Ovary (tissue), 9 donors: ENCODE data around the gene KCND3. TPM values are rescaled to one million over a fixed set of nuclear protein-coding genes. Genes with fewer than 3 reads are reported as not detected.

Experiments used
- DNase-seq, 5 donors: peaks; one replicate each; pipeline ENCODE4 v3.0.0-alpha.2; 2019 to 2020
- H3K27ac ChIP-seq, 2 donors: fragments of 200-600 bp; one replicate each; pipeline versions ENCODE4 v1.5.1 to v1.8.0; 2019 to 2022
- H3K27me3 ChIP-seq: fragments of 200-600 bp; one replicate; pipeline ENCODE4 v1.8.0; 2022
- H3K36me3 ChIP-seq: fragments of 200-600 bp; sonication (generic); one replicate; pipeline ENCODE4 v1.5.1; 2019
- H3K4me1 ChIP-seq: one replicate; pipeline ENCODE4 v1.8.1; 2013; ENCODE audit warnings: mild to moderate bottlenecking, moderate library complexity; ENCODE audit not compliant: insufficient read depth
- H3K4me3 ChIP-seq: fragments of 200-600 bp; sonication (generic); one replicate; pipeline ENCODE4 v1.5.1; 2017
- H3K9me3 ChIP-seq, 2 donors: fragments of 200-600 bp in 1 of 2; sonication (generic) in 1 of 2; one replicate each; pipeline versions ENCODE4 v1.5.1 to v1.8.1; 2013 to 2019; ENCODE audit warnings: mild to moderate bottlenecking in 1 of 2, moderate library complexity in 1 of 2
- CTCF ChIP-seq, 3 donors: fragments of 450-650 bp in 2 of 3; fragments of 200-600 bp in 1 of 3; IDR thresholded peaks; one replicate each; pipeline versions ENCODE4 v1.5.1 to v1.8.0; 2016 to 2022; ENCODE audit warnings: antibody characterized with exemption in 3 of 3, mild to moderate bottlenecking in 1 of 3
- EP300 ChIP-seq: sonication (generic); formaldehyde crosslinking; IDR thresholded peaks from one replicate; pipeline ENCODE4 v1.6.1; 2017; ENCODE audit warnings: antibody characterized with exemption
- POLR2A ChIP-seq: fragments of 450-650 bp; IDR thresholded peaks from one replicate; pipeline ENCODE4 v1.6.1; 2017; ENCODE audit warnings: antibody characterized with exemption, mild to moderate bottlenecking, moderate library complexity
- WGBS, 3 donors: extraction: QIAGEN DNeasy Blood & Tissue Kit in 1 of 3; methylation state at CpG; one replicate each; pipeline versions ENCODE4 v1.1.5 to v1.1.7; 2013 to 2017; 5-methylcytosine and 5-hydroxymethylcytosine counted together
- intact Hi-C, 4 donors: fragments of 100-400 bp; cut with DNase I; formaldehyde crosslinking; loops; one replicate each; pipeline versions ENCODE4 v1.11.0 to v1.15.1; 2022 to 2023
- polyA plus RNA-seq, 2 donors: library from polyadenylated mRNA; stranded (reverse); fragments of 200-250 nt in 1 of 2; fragments of 350-450 nt in 1 of 2; fragmentation: Illumina TruSeq in 1 of 2; extraction: RNeasy Lipid Tissue Mini Kit (QIAGEN cat#74804) in 1 of 2; gene quantifications; one replicate each; pipeline ENCODE4 v1.2.3, GENCODE V29; 2013 to 2014
- total RNA-seq, 7 donors: library from RNA; depleted of rRNA in 2 of 7; stranded (reverse); fragments of >200 nt in 2 of 7; fragmentation: NEBNext Ultra II Directional in 3 of 7; extraction: Animal tissue kit (Norgen Biotek cat#: 25700) in 3 of 7; gene quantifications; one replicate each; pipeline versions ENCODE4 v1.1.0 to v1.2.4, GENCODE V29; 2016 to 2023
- donor health status: DM: no; HTN: no; CAD: no; lungs with moderate emphysema.
- donor health status: DM: no; HTN: no; CAD: no.
- donor health status: Bipolar disorder and iron deficiency.
- donor health status: DM: yes; HTN: yes; CAD: no.
- donor health status: DM: no; HTN: no; CAD: no.
- donor health status: DM: yes; HTN: yes; CAD: no.

The KCND3 gene
- total and polyA plus RNA-seq, 9 donors, result 0.15 to 6.5 (median 0.60) TPM

GRCh38 chr1:111735321-111735720 is 254.1 kb downstream of the KCND3 start:
- Histone ChIP-seq H3K9me3 (no peaks in the 10 kb centered on the region), H3K27ac (no peak overlapping the region), H3K36me3 (no peaks in the 10 kb centered on the region), H3K4me1 (peaks cover 18% of the 10 kb centered on the region), H3K27me3 (no peaks in the 10 kb centered on the region), H3K4me3 (no peak overlapping the region)
- no peak for TF ChIP-seq CTCF (IDR thresholded peaks at IDR 0.05)
- TF ChIP-seq EP300, result no peak
- TF ChIP-seq POLR2A, result no peak
- no peak for DNase-seq
- intact Hi-C loops, result loop anchor here in 1 of 4 donors (10.0 kb wide), 1 partner anchor 111 kb away; no protein-coding TSS in a partner anchor
- WGBS, 3 donors, result 89 to 92% (median 90%) methylated on average over 4 of the region's 4 CpGs

- peaks cover 18% of the 10 kb centered on the region for H3K4me1 ChIP-seq
Measured at GRCh38 chr1:111734856-111735255, 254.6 kb downstream of the KCND3 start.

DNA sequence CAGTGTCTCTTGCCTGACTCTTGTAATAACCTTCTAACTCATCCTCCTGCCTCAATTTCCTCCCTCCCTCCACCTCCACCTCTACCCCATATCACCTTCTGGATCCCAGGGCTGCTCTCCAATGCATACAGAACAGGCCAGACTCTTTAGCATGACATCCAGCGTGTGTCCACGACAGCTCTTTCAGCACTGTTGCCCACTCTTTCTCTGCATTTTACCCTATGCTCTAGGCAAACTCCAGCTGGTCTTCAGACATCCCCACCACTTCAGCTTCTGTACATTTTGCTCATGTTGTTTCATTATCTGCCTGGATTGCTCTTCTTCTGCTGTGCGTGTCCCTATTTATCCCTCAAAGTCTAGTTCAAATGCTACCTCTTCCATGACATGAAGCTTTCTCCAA is 255.0 kb downstream of the KCND3 start:
- no peak for DNase-seq
- no peak overlapping the region for H3K27ac ChIP-seq
- no peaks in the 10 kb centered on the region for H3K27me3 ChIP-seq
- TF ChIP-seq CTCF (IDR thresholded peaks at IDR 0.05) (no peak), POLR2A (no peak), EP300 (no peak)
- H3K9me3 ChIP-seq, result no peaks in the 10 kb centered on the region
- H3K4me3 ChIP-seq, result no peak overlapping the region
- intact Hi-C loops, result loop anchor here in 1 of 4 donors (10.0 kb wide), 1 partner anchor 110 kb away; no protein-coding TSS in a partner anchor
- H3K36me3 ChIP-seq, result no peaks in the 10 kb centered on the region
- H3K4me1 ChIP-seq, result peaks cover 18% of the 10 kb centered on the region
- 92 to 94% (median 94%) methylated on average over 3 of the region's 3 CpGs for WGBS, 3 donors

More at GRCh38 chr1:111734856-111735255, 254.6 kb downstream of the KCND3 start:
- Histone ChIP-seq H3K36me3 (no peaks in the 10 kb centered on the region), H3K4me3 (no peak overlapping the region), H3K9me3 (no peaks in the 10 kb centered on the region), H3K27me3 (no peaks in the 10 kb centered on the region), H3K27ac (no peak overlapping the region)
- TF ChIP-seq POLR2A (no peak), EP300 (no peak), CTCF (IDR thresholded peaks at IDR 0.05) (no peak)
- WGBS, 3 donors, result 88 to 90% (median 89%) methylated on average over 3 of the region's 3 CpGs
- no peak for DNase-seq
- intact Hi-C loops, result loop anchor here in 1 of 4 donors (10.0 kb wide), 1 partner anchor 110 kb away; no protein-coding TSS in a partner anchor

DNA sequence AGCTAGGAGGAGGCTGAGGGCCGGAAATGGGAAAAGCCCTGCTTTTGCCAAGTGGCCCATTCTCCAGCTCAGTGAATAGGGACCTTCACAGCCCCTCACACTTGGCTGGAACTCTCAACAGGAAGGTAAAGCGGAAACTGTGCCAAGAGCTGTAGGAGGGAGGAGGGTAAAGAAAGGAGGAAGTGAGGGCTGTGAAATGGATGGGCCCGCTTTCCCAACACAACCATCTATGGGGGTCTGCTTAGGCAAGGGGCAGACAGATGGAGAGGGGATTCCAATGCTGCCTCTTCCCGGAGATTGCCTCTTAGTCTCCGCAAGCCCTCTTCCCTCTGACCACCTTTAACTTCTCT is 255.5 kb downstream of the KCND3 start:
- H3K27ac ChIP-seq, result no peak overlapping the region
- intact Hi-C loops, result loop anchor here in 1 of 4 donors (10.0 kb wide), 1 partner anchor 109 kb away; no protein-coding TSS in a partner anchor
- WGBS, 3 donors, result 72 to 86% (median 85%) methylated on average over 5 of the region's 5 CpGs

More for the DNA sequence above, 255.5 kb downstream of the KCND3 start:
- no peak for DNase-seq
- no peaks in the 10 kb centered on the region for H3K9me3 ChIP-seq
- no peaks in the 10 kb centered on the region for H3K36me3 ChIP-seq
- H3K27me3 ChIP-seq, result no peaks in the 10 kb centered on the region
- TF ChIP-seq EP300 (no peak), CTCF (IDR thresholded peaks at IDR 0.05) (no peak), POLR2A (no peak)
- H3K4me3 ChIP-seq, result no peak overlapping the region
- peaks cover 18% of the 10 kb centered on the region for H3K4me1 ChIP-seq
